Stimulated activated naive CD8-positive, alpha-beta T cell treated with anti-CD3 and anti-CD28 coated beads, Interleukin-15, Interleukin-2, amounts not matched to agents 100 U/mL and 50 U/mL, for 24 hours (primary cell): Measurements from ENCODE around the gene ENC1.

Experiments used
- ATAC-seq: fragments of 150-1000 bp; cut with Tn5 transposase; one replicate; pipeline ENCODE4 v1.10.0; 2021
- DNase-seq: peaks from one replicate; pipeline ENCODE4 v3.0.0; 2021

ENC1 gene

GRCh38 chr5:74655716-74656115 is 15.2 kb upstream of the ENC1 start:
- ATAC-seq (no peak), DNase-seq (no peak)

- DNase-seq, result no peak
- no peak for ATAC-seq
These were observed 14.7 kb upstream of the ENC1 start for GRCh38 chr5:74655206-74655605.

- ATAC-seq (no peak), DNase-seq (no peak)
These were observed 13.5 kb upstream of the ENC1 start for GRCh38 chr5:74653991-74654390.

- no peak for ATAC-seq
- DNase-seq, result no peak
These were observed 12.0 kb upstream of the ENC1 start for GRCh38 chr5:74652576-74652975.

- no peak for ATAC-seq
- no peak for DNase-seq
These were observed 11.2 kb upstream of the ENC1 start for GRCh38 chr5:74651710-74652109.

GRCh38 chr5:74649421-74649973 is 9.0 kb upstream of the ENC1 start:
- no peak for ATAC-seq
- DNase-seq, result no peak

- peak; percentile 78 for ATAC-seq
These were observed 8.3 kb upstream of the ENC1 start for GRCh38 chr5:74648835-74649293.

GRCh38 chr5:74647096-74647495 is 6.6 kb upstream of the ENC1 start:
- no peak for DNase-seq
- no peak for ATAC-seq

More at GRCh38 chr5:74648835-74649293, 8.3 kb upstream of the ENC1 start:
- DNase-seq, result no peak

GRCh38 chr5:74643111-74643562 is 2.6 kb upstream of the ENC1 start:
- no peak for ATAC-seq
- no peak for DNase-seq

- DNase-seq, result no peak
- no peak for ATAC-seq
These were observed 2.0 kb upstream of the ENC1 start for GRCh38 chr5:74642543-74642863.

- no peak for ATAC-seq
- peak; percentile 29 for DNase-seq
These were observed 1.4 kb upstream of the ENC1 start for GRCh38 chr5:74641735-74642542.

GRCh38 chr5:74640954-74641734 is 616 bp upstream of the ENC1 start:
- peak; percentile 59 for DNase-seq
- ATAC-seq, result peak; percentile 20

- ATAC-seq, result peak; percentile 46
- peak; percentile 55 for DNase-seq
These were observed 600 bp downstream of the ENC1 start for GRCh38 chr5:74639807-74640449.

- ATAC-seq, result peak; percentile 19
- no peak for DNase-seq
These were observed 1.3 kb downstream of the ENC1 start for GRCh38 chr5:74638970-74639806.

- ATAC-seq (no peak), DNase-seq (no peak)
These were observed 2.0 kb downstream of the ENC1 start for GRCh38 chr5:74638544-74638969.

GRCh38 chr5:74636552-74636951 is 4.0 kb downstream of the ENC1 start:
- no peak for ATAC-seq
- DNase-seq, result no peak

- no peak for DNase-seq
These were observed 4.4 kb downstream of the ENC1 start for GRCh38 chr5:74636149-74636548.

GRCh38 chr5:74634611-74635286 is 5.8 kb downstream of the ENC1 start:
- no peak for DNase-seq
- no peak for ATAC-seq

More at GRCh38 chr5:74636149-74636548, 4.4 kb downstream of the ENC1 start:
- no peak for ATAC-seq

- ATAC-seq (no peak), DNase-seq (no peak)
These were observed 6.8 kb downstream of the ENC1 start for GRCh38 chr5:74633695-74634094.

- DNase-seq, result no peak
- ATAC-seq, result no peak
These were observed 7.6 kb downstream of the ENC1 start for GRCh38 chr5:74632947-74633356.
